ENCODE measurements around the gene LYRM9.
A peak's percentile ranks its signal among the peaks of the same experiment; 100 is the strongest.

Gene LYRM9

DNA sequence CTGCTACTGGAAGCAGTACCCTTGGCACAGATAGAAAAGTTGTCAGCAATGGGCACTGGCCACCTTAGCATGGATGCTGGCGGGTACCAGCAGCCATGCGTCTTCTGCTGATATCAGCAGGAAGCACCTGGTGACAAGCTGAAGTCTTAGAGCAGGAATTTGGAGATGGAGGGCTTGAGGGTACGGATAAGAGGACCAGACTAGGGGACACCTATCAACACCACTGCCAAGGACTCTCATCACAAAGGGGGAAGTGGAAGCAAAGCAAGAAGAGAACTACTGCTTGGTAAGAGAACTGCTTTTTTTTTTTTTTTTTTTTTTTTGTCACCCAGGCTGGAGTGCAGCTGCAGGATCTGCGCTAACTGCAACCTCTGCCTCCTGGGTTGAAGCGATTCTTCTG is 35.4 kb upstream of the LYRM9 start:
- H3K79me2 ChIP-seq (ENCODE audit: control insufficient read depth, insufficient read depth, low read length, poor library complexity): no peaks in the 10 kb centered on the region
- no peak overlapping the region for H2BK5ac ChIP-seq (ENCODE audit: low read depth, low read length, poor library complexity)
- H3K79me1 ChIP-seq (ENCODE audit: low read length): no peaks in the 10 kb centered on the region
- H3K27ac ChIP-seq (ENCODE audit: low read depth, low read length): no peak overlapping the region
- H4K12ac ChIP-seq (ENCODE audit: low read depth, low read length): no peak overlapping the region
- H2BK120ac ChIP-seq (ENCODE audit: insufficient read depth, low read length, poor library complexity): no peak overlapping the region
- no peak overlapping the region for H3K14ac ChIP-seq (ENCODE audit: low read length)
- WGBS (ENCODE audit: extremely low coverage, insufficient coverage, insufficient read length): no CpG with 5 or more reads among the region's 5 CpGs
- no peaks in the 10 kb centered on the region for H3K36me3 ChIP-seq (ENCODE audit: control insufficient read depth in 1 of 2, insufficient read depth in 2 of 2, low read length in 2 of 2)
- no peak overlapping the region for H3K4ac ChIP-seq (ENCODE audit: low read depth, low read length)
- no peak overlapping the region for H3K4me2 ChIP-seq (ENCODE audit: low read length)
- H3K4me3 ChIP-seq (ENCODE audit: low read depth, low read length): no peak overlapping the region
- H3K18ac ChIP-seq (ENCODE audit: low read length): no peak overlapping the region
- H3K9ac ChIP-seq (ENCODE audit: low read length): no peak overlapping the region
- no peak overlapping the region for H2AFZ ChIP-seq (ENCODE audit: insufficient read depth, low read length, poor library complexity)
- no peak overlapping the region for H4K91ac ChIP-seq (ENCODE audit: low read depth, low read length)
- H4K8ac ChIP-seq (ENCODE audit: low read depth, low read length): no peak overlapping the region
- H2AK5ac ChIP-seq (ENCODE audit: low read length): no peak overlapping the region
- no peaks in the 10 kb centered on the region for H3K4me1 ChIP-seq (ENCODE audit: control insufficient read depth in 1 of 2, insufficient read depth in 2 of 2, low read length in 2 of 2)
- no peaks in the 10 kb centered on the region for H3K27me3 ChIP-seq (ENCODE audit: insufficient read depth, low read length)
- DNase-seq: no peak
- no peaks in the 10 kb centered on the region for H3K9me3 ChIP-seq (ENCODE audit: insufficient read depth, low read depth, low read length)
- H2BK12ac ChIP-seq (ENCODE audit: low read length): no peak overlapping the region
- H3K23ac ChIP-seq (ENCODE audit: low read length): no peak overlapping the region

DNA sequence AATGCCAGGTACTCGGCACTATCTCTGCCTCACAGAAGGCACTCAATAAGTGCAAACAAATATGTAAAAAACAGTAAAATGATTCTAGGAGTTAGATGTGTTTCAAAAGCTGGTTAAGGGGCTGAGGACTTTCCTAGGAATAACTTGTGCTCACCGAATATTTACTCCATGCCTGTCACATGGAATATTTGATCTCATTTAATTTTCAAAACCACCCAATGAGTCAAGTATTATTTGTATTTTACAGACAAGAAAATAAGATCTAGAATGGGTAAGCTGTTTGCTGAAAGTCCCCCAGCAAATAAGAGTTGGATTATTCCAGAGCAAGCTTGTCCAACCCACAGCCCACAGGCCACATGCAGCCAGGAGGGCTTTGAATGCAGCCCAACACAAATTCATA is 34.6 kb upstream of the LYRM9 start:
- no peak overlapping the region for H3K4me2 ChIP-seq (ENCODE audit: low read length)
- no peak overlapping the region for H2AK5ac ChIP-seq (ENCODE audit: low read length)
- H3K23ac ChIP-seq (ENCODE audit: low read length): no peak overlapping the region
- no peaks in the 10 kb centered on the region for H3K79me2 ChIP-seq (ENCODE audit: control insufficient read depth, insufficient read depth, low read length, poor library complexity)
- H3K79me1 ChIP-seq (ENCODE audit: low read length): no peaks in the 10 kb centered on the region
- no peak overlapping the region for H4K8ac ChIP-seq (ENCODE audit: low read depth, low read length)
- H3K9ac ChIP-seq (ENCODE audit: low read length): no peak overlapping the region
- no peaks in the 10 kb centered on the region for H3K9me3 ChIP-seq (ENCODE audit: insufficient read depth, low read depth, low read length)
- H3K36me3 ChIP-seq (ENCODE audit: control insufficient read depth in 1 of 2, insufficient read depth in 2 of 2, low read length in 2 of 2): no peaks in the 10 kb centered on the region
- DNase-seq: no peak
- no peak overlapping the region for H2AFZ ChIP-seq (ENCODE audit: insufficient read depth, low read length, poor library complexity)
- H3K27ac ChIP-seq (ENCODE audit: low read depth, low read length): no peak overlapping the region
- H3K4me1 ChIP-seq (ENCODE audit: control insufficient read depth in 1 of 2, insufficient read depth in 2 of 2, low read length in 2 of 2): no peaks in the 10 kb centered on the region
- no peaks in the 10 kb centered on the region for H3K27me3 ChIP-seq (ENCODE audit: insufficient read depth, low read length)
- no peak overlapping the region for H2BK120ac ChIP-seq (ENCODE audit: insufficient read depth, low read length, poor library complexity)
- H3K4ac ChIP-seq (ENCODE audit: low read depth, low read length): no peak overlapping the region
- H2BK12ac ChIP-seq (ENCODE audit: low read length): no peak overlapping the region
- H4K91ac ChIP-seq (ENCODE audit: low read depth, low read length): no peak overlapping the region
- H4K12ac ChIP-seq (ENCODE audit: low read depth, low read length): no peak overlapping the region
- H3K14ac ChIP-seq (ENCODE audit: low read length): no peak overlapping the region
- WGBS (ENCODE audit: extremely low coverage, insufficient coverage, insufficient read length): no CpG with 5 or more reads among the region's 2 CpGs
- H3K4me3 ChIP-seq (ENCODE audit: low read depth, low read length): no peak overlapping the region
- H2BK5ac ChIP-seq (ENCODE audit: low read depth, low read length, poor library complexity): no peak overlapping the region
- H3K18ac ChIP-seq (ENCODE audit: low read length): no peak overlapping the region

DNA sequence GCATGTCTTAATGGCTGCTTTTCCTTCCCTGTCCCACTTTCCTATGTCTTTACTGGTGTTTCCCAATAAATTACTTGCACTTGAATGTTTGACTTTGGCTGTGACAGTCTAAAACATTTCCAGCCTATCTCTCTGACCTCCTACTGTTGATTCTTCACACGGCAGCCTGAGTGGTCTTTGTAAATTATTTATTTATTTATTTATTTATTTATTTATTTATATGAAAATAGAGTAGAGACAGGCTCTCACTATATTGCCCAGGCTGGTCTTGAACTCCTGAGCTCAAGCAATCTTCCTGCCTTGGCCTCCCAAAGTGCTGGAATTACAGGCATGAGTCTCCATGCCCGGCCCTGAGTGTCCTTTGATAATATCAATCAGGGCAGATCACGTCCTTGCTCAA is 28.4 kb upstream of the LYRM9 start:
- Histone ChIP-seq H3K79me1 (ENCODE audit: low read length) (no peaks in the 10 kb centered on the region), H3K4me1 (ENCODE audit: control insufficient read depth in 1 of 2, insufficient read depth in 2 of 2, low read length in 2 of 2) (no peaks in the 10 kb centered on the region), H2BK120ac (ENCODE audit: insufficient read depth, low read length, poor library complexity) (no peak overlapping the region), H3K23ac (ENCODE audit: low read length) (no peak overlapping the region), H3K79me2 (ENCODE audit: control insufficient read depth, insufficient read depth, low read length, poor library complexity) (no peaks in the 10 kb centered on the region), H3K4me3 (ENCODE audit: low read depth, low read length) (no peak overlapping the region), H3K9me3 (ENCODE audit: insufficient read depth, low read depth, low read length) (peaks cover 1% of the 10 kb centered on the region), H4K8ac (ENCODE audit: low read depth, low read length) (no peak overlapping the region), H3K27ac (ENCODE audit: low read depth, low read length) (no peak overlapping the region), H3K27me3 (ENCODE audit: insufficient read depth, low read length) (no peaks in the 10 kb centered on the region), H2AK5ac (ENCODE audit: low read length) (no peak overlapping the region), H4K91ac (ENCODE audit: low read depth, low read length) (no peak overlapping the region), H3K4ac (ENCODE audit: low read depth, low read length) (no peak overlapping the region), H3K4me2 (ENCODE audit: low read length) (no peak overlapping the region), H2AFZ (ENCODE audit: insufficient read depth, low read length, poor library complexity) (no peak overlapping the region), H2BK12ac (ENCODE audit: low read length) (no peak overlapping the region), H3K18ac (ENCODE audit: low read length) (no peak overlapping the region), H3K36me3 (ENCODE audit: control insufficient read depth in 1 of 2, insufficient read depth in 2 of 2, low read length in 2 of 2) (no peaks in the 10 kb centered on the region), H3K9ac (ENCODE audit: low read length) (no peak overlapping the region), H4K12ac (ENCODE audit: low read depth, low read length) (no peak overlapping the region), H3K14ac (ENCODE audit: low read length) (no peak overlapping the region), H2BK5ac (ENCODE audit: low read depth, low read length, poor library complexity) (no peak overlapping the region)
- no peak for DNase-seq
- no CpG with 5 or more reads among the region's 3 CpGs for WGBS (ENCODE audit: extremely low coverage, insufficient coverage, insufficient read length)

DNA sequence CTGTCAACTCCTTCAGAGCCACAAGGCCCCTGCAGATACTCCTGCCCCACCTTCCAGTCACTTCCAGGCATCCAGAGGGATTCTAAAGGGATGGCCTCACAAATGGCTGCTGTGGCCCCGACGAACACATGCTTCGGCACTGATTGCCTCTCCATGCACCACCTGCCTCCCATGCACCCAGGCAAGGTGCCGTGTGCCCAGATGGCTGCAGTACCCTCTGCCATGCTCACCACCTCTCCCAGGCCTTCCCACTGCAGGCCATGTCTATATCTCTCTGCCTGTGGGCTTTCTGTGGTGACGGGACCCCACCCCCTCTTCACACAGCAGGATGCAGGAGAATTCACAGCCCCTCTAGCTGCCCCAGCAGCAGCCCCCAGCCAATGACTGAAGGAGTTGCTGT is 27.9 kb upstream of the LYRM9 start:
- Histone ChIP-seq H3K4me1 (ENCODE audit: control insufficient read depth in 1 of 2, insufficient read depth in 2 of 2, low read length in 2 of 2) (no peaks in the 10 kb centered on the region), H3K4ac (ENCODE audit: low read depth, low read length) (no peak overlapping the region), H3K79me2 (ENCODE audit: control insufficient read depth, insufficient read depth, low read length, poor library complexity) (no peaks in the 10 kb centered on the region), H3K36me3 (ENCODE audit: control insufficient read depth in 1 of 2, insufficient read depth in 2 of 2, low read length in 2 of 2) (no peaks in the 10 kb centered on the region), H3K23ac (ENCODE audit: low read length) (no peak overlapping the region), H3K4me3 (ENCODE audit: low read depth, low read length) (peak overlapping the region; percentile 21), H3K18ac (ENCODE audit: low read length) (no peak overlapping the region), H4K91ac (ENCODE audit: low read depth, low read length) (no peak overlapping the region), H3K27ac (ENCODE audit: low read depth, low read length) (no peak overlapping the region), H3K4me2 (ENCODE audit: low read length) (no peak overlapping the region), H3K9me3 (ENCODE audit: insufficient read depth, low read depth, low read length) (peaks cover 1% of the 10 kb centered on the region), H3K9ac (ENCODE audit: low read length) (no peak overlapping the region), H3K79me1 (ENCODE audit: low read length) (no peaks in the 10 kb centered on the region), H2AK5ac (ENCODE audit: low read length) (no peak overlapping the region), H3K14ac (ENCODE audit: low read length) (no peak overlapping the region), H2BK5ac (ENCODE audit: low read depth, low read length, poor library complexity) (no peak overlapping the region), H2AFZ (ENCODE audit: insufficient read depth, low read length, poor library complexity) (peak overlapping the region; percentile 25), H4K12ac (ENCODE audit: low read depth, low read length) (no peak overlapping the region), H4K8ac (ENCODE audit: low read depth, low read length) (no peak overlapping the region), H3K27me3 (ENCODE audit: insufficient read depth, low read length) (no peaks in the 10 kb centered on the region), H2BK120ac (ENCODE audit: insufficient read depth, low read length, poor library complexity) (no peak overlapping the region), H2BK12ac (ENCODE audit: low read length) (no peak overlapping the region)
- DNase-seq: no peak
- WGBS (ENCODE audit: extremely low coverage, insufficient coverage, insufficient read length): no CpG with 5 or more reads among the region's 5 CpGs
